GM19467 (cell line): ENCODE measurements around the gene OSBP2.

ENCODE experiments used
- ATAC-seq: cut with Tn5 transposase; IDR thresholded peaks from one replicate; pipeline ENCODE4 v1.9.1; 2021; ENCODE audit warnings: mild to moderate bottlenecking, moderate library complexity; ENCODE audit not compliant: unreplicated experiment

The OSBP2 gene

DNA sequence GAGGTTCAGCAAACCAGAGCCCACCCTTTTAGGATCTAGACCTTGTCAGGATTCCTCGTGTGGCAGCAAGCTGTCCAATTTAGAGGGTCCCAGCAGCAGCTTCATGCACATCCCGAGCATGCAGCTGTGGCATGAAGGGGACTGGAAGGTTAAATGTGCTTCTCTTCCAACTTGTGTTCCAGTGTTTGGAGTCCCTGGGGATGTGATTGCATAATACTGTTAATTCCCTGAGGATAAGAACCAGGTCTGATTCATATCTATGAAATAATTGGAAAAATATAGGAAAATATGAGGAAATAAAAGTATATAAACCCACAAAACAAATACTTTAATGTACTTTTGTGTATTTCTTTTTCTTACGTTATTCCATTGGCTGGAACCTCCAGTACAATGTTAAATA lies 143.4 kb downstream of the OSBP2 start:
- ATAC-seq, result no peak

DNA sequence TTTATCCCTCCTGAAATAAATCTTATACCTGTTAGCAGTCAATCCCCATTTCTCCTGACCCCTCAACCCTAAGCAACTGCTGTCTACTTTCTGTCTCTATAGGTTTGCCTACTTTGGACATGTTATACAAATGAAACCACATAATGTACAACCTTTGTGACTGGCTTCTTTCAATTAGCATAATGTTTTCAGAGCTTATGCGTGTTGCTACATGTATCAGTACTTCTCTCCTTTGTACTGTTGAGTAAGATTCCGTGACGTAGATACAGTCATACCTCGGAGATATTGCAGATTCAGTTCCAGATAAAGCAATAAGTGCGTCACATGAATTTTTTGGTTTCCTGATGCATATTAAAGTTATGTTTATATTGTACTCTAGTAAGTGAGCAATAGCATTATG lies 146.6 kb downstream of the OSBP2 start:
- ATAC-seq, result no peak

DNA sequence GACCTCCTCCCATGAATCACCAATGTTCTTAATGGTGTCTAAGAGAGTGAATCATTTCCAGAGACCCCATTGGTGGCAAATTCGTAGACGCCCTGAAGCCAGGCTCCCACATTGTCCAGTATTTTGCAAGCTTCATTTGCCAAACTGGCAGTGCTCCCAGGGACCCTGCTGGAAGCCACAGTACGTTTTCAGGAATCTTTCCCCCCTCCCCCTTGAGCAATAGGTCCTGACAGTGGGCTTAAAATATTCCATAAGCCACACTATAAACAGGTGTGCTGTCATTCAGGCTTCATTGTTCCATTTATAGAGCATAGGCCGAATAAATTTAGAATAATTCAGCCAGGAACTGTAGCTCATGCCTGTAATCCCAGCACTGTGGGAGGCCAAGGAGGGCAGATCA lies 148.6 kb downstream of the OSBP2 start:
- no peak for ATAC-seq

DNA sequence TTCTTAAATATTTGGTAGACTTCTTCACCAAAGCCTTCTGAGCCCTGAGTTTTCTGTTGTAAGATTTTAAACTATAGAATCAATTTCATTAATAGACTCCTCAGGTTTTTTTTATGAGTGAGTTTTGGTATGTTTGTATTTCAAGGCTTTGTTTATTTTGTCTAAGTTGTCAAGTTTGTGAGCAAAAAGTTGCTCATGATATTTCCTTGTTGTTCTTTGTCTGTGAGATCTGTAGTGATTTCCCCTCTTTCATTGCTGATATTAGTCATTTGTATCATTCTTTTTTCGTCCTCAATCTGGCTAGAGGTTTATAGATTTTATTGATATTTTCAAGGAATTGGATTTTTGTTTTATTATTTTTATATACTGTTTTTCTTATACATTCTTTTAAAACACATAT lies 152.9 kb downstream of the OSBP2 start:
- no peak for ATAC-seq

DNA sequence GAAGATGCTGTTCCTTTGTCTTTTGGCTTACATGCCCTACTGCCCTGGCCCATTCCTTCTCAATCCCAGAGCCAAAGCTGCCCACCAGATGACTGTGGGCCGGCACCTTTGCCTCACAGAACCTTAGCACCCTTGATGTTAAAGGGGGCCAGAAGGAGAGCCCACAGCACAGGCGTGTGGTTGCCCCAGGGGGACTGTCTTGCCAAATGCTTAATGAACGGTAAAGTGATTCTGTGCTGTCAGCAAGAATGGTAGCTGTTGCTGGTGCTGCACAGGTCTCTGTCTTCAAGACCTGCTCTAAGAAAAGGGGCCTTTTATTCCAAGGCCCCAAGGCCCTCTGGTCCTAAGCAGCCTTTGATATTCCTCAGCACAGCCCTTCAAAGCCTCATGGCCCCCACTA lies 160.6 kb downstream of the OSBP2 start:
- ATAC-seq, result no peak

DNA sequence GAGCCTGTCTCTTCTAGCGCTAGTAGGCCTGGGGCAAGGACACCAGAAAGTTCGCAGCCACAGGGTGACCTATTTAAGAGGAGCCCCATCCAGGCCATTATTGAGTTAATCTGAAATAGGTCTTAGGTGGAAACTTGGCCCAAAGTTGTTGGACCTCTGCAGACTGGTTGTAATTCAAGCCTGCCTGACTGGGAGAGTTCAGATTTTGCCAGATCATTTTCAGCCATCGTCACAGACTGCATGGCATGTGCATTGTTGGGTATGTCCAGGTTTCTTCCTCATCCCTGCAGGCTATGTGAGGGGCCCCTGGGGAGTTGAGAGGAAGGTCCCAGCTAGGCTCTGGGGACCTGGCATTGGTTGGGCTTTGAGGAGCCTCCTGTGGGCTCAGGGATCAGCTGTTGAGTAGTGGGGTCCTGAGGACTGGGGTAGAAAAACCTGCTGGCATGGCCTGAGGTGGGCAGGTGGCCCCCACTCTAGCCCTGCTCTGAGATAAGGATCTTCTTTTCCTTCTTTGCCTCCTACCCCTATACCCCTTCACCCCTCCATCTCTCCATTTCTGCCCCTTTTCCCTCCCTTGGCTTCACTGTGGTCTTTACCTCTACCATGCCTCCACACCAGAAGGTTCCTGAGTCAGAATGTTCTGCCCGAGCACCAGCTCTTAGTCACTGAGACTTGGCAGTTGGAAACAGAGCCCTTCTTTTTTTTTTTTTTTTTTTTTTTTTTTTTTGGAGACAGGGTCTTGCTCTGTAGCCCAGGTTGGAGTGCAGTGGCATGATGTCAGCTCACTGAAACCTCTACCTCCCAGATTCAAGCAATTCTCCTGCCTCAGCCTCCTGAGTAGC lies 161.2 kb downstream of the OSBP2 start:
- ATAC-seq, result no peak

DNA sequence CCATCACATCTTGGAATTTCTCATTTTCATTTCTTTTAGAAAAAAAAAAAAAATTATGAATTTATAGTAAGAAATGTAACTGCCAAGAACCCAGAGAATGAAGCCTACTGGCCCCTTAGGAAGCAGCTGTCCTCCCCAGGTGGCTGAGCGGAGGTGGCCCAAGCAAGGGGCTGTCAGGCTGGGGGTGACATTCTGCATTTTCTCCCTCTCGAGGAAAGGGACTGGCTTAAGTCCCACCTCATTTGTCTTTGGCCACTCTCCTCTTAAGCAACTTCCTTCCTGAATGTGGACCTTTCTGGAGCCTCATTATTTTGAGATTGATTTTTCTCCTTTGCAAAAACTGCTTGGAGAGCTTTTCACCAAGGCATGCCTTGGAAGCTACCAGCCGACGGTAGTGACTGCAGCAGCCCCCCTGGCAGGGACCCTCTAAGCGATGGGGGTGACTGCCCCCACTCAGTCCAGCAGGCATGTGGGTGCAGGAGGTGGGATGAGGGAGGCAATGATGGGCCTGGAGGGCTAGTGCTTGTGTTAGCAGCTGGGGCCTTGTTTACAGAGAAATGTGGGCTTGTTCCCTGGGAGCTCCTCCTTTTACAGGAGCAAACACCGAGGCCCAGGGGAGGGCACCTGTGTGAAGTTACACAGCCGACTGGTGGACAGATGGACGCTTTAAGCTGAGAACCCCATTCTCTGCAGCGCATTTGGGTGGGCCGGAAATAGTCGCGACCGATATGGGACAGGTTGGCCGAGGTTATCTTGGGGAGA lies 162.2 kb downstream of the OSBP2 start:
- ATAC-seq, result no peak

DNA sequence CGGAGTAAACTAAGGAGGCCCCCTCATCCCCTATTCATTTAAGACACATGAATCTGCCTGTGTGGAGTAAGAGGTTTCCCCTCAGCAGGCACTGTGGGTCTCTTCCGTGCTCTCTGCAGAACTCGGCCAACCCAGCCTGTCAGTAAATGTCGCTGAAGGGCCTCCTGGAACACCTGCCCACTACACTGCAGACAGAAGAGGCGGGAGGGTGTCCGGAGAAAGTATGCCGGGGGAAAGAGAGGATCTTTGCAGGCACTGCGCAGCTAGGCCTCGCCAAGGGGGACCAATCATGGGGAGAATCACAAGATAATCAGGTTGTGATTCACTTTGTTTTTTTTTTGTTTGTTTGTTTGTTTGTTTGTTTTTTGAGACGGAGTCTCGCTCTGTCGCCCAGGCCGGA lies 163.1 kb downstream of the OSBP2 start:
- no peak for ATAC-seq

DNA sequence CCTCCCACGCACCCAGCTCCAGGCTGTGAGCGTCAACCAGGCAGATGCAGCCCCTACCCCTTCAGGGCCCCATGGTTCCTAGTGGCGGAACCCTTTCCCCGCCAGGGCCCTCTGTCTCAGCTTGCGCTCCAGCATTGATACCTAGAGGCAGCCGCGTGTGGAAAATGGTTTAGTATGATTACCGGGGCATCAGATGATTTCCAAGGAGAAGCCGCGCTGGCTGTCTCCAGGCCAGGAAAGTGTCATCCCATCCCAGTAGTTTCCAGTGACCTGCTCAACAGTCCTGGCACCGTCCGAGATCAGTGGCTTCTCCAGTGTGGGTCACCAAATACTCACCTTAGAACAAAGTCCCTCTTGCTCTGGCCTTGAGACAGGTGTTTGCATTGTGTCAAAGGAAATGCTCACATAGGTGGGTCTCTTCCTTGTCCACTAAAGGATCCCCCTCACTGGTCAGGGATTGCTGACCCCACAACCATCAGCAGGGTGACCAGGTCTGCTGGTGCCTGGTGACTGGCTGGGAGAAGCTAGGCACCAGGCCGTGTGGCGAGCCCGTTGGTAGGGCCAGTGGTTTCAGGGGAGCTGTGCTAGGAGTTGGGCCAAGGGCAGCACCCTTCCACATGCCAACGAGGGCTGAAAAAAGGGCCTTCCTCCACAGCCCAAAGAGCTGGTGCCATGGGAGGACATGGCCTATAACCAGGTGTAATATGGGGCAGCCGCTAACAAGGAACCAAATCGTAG lies 164.5 kb downstream of the OSBP2 start:
- no peak for ATAC-seq

DNA sequence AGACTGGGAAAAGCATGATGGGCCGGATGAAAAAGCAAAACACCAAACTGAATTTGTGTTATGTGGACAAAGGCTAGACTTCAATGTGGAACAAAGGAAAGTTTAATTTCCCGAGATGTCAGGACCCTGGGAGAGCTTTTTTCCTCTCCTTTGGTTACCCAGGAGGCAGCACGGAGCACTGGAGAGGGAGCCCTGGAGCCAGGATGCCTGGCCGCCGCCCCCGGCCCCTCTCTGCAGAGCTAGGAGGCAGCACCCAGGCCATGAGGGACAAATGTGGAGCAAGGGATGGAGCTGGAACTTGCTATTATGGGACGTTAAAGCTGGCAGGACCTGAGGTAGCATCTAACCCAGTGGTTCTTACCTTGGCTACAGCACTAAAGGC lies 165.0 kb downstream of the OSBP2 start:
- ATAC-seq, result no peak

DNA sequence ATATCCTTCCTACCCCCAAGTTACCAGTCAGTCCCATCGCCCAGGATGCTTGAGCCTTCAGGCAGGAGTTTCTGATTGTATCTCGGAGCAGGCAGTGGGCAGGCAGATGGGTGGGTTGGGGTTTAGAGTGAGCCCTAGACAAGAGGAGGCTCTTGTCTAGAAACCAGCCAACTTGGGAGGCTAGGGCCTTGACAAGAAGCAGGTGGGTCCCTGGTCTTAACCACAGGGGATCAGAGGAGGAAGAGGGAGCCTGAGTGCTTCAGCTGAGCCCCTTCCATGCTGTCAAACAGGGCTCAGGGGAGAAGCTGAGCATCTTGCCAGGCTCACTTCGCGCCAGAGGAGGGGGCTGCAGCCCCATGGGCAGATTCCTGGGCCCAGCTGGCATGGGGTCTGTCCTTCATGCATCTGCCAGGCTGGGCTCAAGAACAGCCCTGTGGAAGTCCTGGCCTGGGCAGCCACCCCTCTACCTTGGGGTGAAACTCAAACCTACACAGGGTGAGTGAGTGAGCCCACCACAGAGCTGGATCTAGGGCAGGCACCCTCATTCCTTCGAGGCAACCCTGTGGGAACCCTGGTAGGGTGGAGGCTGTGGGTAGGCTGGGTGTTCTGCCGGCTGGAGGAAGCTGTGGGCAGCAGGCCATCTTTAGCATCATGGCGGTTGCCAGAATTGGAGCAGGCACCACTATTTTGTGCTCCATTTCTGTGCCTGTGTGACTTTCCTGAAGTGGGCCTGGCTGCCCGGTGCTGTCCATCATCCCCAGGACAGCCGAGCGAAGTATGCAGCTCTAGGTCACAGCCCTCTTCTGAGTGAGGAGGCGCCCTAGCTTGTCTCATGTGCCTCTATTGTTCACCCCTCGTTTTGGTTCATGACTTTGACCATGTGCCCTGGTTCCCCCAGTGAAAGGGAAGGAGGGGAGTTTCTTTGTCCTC lies 165.8 kb downstream of the OSBP2 start:
- ATAC-seq, result no peak

DNA sequence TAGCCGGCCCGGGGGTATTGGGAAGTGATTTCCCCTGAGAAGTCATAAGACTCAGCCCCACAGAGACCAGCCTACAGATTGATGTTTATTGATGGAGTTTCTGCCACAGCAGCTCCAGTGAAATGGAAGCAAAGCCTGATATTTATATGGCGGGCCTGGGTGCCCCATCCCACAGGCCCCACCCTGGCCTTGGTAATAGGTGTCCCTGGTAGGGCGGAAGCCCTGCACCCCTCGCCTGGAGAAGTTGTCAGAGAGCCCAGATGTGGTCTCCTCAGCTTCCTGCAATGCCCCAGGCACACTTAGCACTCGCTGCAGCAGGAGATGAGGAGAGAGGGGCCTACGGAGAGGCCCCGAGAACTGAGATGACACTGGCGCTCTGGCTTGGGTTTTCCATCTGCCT lies 166.5 kb downstream of the OSBP2 start:
- ATAC-seq, result no peak

DNA sequence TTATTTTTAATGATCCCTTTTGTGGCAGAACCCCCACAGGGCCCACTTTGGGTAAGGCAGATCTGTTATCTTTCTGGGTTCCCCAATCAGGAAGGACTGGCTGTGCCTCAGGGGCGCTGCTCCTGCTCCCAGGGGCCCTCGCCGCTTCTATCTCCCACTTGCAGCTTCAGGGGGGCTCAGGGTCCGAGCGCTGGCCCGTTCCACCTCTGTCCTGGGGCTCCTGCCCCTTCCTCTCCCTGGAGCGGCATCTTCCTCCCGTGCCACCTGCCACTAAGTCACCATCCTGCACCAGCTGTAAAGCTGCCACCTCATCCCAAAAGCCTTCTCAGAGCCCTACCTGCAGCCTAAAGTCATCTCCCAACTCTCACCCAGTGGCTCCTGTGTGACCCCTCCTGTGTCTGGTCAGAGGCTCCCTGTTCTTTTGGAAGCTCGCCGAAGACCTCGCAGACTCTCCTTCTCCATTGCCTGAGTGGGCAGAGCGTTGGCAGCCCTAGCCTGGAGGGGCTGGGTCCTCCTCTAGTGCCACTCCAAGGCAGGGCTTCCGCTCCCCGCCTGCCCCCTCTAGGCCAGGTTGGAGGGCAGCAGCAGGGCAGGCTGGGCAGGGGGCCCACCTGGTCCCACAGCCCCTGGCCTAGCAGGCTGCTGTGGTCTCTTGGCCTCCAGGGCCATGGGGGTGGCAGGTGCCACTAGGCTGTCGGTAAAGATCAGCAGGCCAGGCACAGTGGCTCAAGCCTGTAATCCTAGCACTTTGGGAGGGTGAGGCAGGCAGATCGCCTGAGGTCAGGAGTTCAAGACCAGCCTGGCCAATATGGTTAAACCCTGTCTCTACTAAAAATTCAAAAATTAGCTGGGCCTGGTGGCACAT lies 167.2 kb downstream of the OSBP2 start:
- no peak for ATAC-seq

DNA sequence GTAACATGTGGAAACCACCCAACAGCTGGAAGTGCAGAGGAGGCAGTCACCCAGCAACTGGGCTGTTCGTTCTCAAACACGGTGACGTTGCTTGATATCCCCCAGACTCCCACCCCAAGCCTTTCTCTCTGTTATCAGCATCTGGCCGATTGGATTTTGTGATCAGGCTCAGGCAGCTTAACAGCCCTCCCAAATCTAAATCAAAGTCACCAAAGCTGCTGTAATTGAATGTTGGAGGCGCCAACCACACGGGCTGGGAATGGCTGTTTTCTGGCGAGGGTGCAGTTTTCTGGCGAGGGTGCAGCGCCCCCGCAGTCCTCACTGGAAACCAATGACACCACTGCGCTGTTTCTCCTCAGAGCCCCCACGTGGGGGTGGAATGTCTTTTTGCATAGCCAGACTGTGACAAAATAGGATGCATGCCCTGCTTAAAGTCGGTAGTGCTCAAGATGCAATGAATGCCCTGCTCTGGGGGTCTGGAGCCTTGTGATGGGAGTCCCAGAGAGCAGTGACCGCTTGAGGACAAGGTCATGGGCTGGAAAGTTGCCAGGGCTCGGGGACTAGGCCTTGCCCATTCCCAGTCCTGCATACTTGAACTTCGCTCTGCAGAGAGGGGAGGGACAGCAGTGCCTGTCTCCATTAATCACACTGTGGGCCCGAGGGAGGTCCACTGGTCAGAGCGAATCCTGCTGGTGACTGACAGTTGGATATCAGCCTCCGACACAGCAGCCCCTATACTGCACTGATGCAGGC lies 168.6 kb downstream of the OSBP2 start:
- ATAC-seq, result no peak

DNA sequence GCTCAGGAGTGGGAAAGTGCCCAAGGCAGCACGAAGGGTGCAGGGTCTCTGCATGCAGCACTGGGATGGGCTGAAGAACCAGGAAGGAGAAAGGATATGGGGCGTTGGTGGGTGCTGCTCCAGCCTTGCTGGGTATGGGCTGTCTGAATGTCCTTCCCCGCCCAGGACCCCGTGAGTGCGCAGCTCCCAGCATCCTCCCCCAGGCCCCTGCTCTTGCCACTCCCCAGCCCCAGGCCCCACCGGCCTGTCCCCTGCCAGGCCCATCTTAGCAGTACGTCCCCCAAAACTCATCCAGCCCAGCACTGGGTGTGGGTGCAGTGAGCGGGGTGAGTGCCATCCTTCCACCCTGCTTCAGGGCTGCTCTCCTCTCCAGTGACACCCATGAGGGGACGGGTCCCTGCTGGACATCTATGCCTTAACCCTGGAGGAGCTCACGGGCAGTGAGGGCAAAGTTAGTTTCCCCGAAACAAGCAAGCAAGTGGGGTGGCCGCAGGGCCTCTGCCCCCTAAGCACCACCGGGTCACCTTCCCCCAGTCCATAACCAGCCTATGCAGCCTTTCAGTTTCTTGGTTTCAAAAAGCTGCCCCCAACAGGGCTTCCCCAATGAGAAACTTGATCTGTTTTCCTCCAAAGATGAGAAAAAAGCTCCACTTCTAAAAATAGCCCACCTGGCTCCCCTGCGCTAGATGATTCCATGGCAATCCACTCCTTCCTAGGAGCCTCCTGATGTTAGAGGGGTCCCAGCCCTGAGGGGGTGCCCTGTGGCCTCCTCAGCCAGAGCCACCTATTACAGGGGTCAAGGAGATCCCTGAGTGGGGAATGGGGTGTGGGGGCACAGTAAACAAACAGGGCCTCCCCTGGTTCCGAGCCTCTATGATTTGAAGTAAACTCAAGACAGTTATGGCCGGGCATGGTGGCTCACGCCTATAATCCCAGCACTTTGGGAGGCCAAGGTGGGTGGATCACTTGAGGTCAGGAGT lies 170.1 kb downstream of the OSBP2 start:
- no peak for ATAC-seq

DNA sequence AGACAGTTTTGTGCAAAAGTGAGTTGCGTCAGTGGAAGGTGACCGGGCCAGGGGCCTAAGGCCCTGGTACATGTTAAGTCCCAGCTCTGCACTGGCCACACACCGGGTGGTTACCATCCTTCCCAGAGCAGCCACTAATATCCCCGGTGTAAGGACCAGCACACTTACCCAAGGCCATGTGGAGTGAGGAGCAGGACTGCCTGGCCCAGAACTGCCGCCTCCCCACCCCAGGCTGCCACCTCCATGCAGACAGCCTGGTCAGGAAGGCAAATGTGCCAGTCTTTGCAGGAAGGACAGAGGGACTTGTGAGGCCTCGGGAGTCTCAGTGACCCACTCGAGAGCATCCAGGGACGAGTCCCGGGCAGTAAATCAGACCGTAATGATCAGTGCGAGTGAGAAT lies 171.0 kb downstream of the OSBP2 start:
- ATAC-seq, result no peak

DNA sequence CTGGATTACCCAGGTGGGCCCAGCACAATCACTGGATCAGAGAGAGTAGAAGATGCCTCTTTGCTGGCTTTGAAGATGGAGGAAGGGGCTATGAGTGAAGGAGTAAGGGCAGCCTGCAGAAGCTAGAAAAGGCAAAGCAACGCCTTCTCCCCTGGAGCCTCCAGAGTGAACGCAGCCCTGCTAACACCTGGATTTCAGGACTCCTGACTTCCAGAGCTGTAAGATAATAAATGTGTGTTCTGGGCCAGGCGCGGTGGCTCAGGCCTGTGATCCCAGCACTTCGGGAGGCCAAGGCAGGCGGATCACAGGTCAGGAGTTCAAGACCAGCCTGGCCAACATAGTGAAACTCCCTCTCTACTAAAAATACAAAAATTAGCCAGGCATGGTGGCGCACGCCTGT lies 171.5 kb downstream of the OSBP2 start:
- ATAC-seq, result no peak

DNA sequence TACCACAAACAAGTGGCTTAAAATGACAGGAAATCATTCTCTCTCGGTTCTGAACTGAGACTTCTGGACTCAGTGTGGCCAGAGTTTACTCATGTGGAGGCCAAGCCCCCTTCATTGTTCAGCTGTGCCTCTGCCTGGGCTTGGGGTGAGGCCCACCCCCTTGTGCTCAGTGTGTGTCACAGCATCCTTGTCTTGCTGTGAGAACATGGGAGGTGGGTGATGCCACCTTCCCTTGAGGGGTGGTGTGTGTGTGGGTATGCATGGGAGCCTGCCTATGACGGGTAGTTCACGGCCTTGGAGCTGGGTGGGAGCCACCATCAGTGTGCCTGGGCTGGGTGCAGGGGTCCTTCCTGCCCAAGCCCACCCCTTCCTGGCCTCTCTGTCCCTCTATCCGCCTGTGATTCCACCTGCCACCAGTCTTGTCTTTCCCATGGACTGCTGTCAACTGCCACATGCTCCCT lies 172.2 kb downstream of the OSBP2 start:
- ATAC-seq, result no peak
